ENCODE measurements around the gene PAPSS2. TPM values are rescaled to one million over a fixed set of nuclear protein-coding genes. Genes with fewer than 3 reads are reported as not detected.
"Not testable (repeated sequence)": the region's sequence is repeated elsewhere in the genome, so short reads cannot be mapped to it uniquely, and the experiment has no call there.

PAPSS2 gene
- total RNA-seq, 1 donor = 417 TPM

DNA sequence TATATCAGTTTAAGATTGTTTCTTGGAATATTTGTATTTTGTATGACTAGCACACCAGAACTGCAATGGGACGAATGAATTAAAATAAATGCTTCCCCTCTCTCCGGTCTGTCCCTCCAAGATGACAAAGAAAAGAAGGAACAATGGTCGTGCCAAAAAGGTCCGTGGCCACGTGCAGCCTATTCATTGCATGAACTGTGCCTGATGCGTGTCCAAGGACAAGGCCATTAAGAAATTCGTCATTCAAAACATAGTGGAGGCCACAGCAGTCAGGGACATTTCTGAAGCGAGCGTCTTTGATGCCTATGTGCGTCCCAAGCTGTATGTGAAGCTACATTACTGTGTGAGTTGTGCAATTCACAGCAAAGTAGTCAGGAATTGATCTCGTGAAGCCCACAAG is 17.2 kb upstream of the PAPSS2 start:
- TF ChIP-seq, protein P1, sequence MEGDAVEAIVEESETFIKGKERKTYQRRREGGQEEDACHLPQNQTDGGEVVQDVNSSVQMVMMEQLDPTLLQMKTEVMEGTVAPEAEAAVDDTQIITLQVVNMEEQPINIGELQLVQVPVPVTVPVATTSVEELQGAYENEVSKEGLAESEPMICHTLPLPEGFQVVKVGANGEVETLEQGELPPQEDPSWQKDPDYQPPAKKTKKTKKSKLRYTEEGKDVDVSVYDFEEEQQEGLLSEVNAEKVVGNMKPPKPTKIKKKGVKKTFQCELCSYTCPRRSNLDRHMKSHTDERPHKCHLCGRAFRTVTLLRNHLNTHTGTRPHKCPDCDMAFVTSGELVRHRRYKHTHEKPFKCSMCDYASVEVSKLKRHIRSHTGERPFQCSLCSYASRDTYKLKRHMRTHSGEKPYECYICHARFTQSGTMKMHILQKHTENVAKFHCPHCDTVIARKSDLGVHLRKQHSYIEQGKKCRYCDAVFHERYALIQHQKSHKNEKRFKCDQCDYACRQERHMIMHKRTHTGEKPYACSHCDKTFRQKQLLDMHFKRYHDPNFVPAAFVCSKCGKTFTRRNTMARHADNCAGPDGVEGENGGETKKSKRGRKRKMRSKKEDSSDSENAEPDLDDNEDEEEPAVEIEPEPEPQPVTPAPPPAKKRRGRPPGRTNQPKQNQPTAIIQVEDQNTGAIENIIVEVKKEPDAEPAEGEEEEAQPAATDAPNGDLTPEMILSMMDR (IDR thresholded peaks at IDR 0.05; ENCODE audit: insufficient read depth, low read depth, low read length) = no peak
- no peak for DNase-seq (ENCODE audit: low read depth)
- H3K4me3 ChIP-seq (ENCODE audit: low read depth, low read length) = no peak overlapping the region

DNA sequence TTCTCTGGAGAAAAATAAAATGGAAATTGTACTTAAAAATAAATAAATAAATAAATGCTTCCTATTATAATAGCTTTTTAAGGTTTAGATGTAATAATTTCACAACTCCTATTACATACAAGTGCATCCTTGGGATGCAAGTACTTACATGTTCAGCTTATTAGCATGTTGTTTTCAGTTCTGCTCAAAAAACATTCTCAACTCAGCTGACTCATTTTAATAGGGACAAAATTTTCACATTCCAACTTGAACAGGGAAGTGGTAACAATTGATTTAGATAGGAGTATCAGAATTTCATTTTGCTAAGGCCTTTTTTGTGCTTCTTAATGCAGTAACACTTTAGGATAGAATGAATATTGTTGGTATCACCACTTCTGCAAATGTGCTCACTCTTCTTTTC is 16.7 kb upstream of the PAPSS2 start:
- TF ChIP-seq, protein P1 (IDR thresholded peaks at IDR 0.05; ENCODE audit: insufficient read depth, low read depth, low read length) = no peak
- H3K4me3 ChIP-seq (ENCODE audit: low read depth, low read length) = no peak overlapping the region
- DNase-seq (ENCODE audit: low read depth) = no peak

DNA sequence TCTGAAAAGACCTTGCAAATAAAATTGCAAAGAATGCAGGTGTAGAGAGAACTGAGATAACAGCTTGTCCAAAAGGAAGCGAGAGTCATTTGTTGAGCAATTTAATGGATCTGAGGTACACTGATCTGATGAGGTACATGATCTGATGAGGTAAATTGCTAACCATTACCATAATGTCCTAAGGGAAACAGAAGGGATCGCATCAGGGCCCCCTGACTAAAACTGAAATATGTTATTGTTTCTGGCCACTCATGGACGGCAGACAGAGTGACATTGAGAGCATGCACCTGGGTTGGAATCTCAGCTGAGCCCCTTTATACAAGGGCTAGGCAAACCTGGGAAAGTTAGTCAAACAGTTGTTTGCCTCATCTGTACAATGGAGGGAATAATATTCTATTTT is 15.8 kb upstream of the PAPSS2 start:
- no peak for DNase-seq (ENCODE audit: low read depth)
- TF ChIP-seq, protein P1 (IDR thresholded peaks at IDR 0.05; ENCODE audit: insufficient read depth, low read depth, low read length) = no peak
- H3K4me3 ChIP-seq (ENCODE audit: low read depth, low read length) = no peak overlapping the region

DNA sequence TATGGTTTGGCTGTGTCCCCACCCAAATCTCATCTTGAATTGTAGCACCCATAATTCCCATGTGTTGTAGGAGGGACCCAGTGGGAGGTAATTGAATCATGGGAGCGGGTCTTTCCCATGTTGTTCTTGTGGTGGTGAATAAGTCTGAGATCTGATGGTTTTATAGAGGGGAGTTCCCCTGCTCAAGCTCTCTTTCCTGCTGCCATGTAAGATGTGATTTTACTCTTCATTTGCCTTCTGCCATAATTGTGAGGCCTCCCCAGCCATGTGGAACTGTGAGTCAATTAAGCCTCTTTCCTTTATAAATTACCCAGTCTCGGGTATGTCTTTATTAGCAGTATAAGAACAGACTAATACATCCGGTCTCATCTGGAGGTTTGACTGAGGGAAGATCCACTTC is 15.2 kb upstream of the PAPSS2 start:
- DNase-seq (ENCODE audit: low read depth) = not testable (repeated sequence)

DNA sequence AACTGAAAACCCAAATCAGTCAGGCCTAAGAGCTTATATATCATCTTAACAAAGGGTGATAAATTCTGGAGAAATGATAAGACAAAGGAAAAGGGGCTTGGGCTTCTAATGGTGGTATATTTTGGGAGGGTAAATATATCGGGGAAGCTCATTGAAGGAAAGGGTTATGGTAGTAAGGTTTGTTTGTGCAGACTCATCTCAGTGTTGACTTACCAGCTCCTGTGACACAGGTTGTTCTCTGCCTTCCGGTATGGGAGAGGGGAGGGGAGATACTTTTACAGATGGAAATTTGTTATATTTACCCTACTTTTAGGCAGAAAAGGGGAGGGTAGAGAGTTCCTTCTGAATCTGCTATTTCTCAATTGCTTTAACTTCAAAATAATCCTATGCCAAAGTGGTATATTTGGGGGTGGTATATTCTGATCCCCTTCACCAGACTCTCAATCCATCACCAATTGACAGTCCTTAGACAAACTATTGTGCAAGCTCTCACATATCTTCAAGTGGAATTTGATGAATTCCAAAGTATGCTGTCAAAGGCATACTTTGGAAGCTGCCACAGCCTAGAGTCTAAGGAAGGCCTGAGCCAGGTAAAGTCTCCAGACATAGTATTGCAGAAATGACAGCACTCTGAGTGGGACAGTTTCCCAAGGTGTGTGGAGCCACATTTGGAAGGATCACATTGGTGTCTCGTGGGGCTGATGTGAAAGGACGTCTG is 13.3 kb upstream of the PAPSS2 start:
- no peak for DNase-seq (ENCODE audit: low read depth)
- TF ChIP-seq, protein P1 (IDR thresholded peaks at IDR 0.05; ENCODE audit: insufficient read depth, low read depth, low read length) = no peak
- H3K4me3 ChIP-seq (ENCODE audit: low read depth, low read length) = no peak overlapping the region

More for the DNA sequence above, 15.2 kb upstream of the PAPSS2 start:
- H3K4me3 ChIP-seq (ENCODE audit: low read depth, low read length) = not testable (repeated sequence)

DNA sequence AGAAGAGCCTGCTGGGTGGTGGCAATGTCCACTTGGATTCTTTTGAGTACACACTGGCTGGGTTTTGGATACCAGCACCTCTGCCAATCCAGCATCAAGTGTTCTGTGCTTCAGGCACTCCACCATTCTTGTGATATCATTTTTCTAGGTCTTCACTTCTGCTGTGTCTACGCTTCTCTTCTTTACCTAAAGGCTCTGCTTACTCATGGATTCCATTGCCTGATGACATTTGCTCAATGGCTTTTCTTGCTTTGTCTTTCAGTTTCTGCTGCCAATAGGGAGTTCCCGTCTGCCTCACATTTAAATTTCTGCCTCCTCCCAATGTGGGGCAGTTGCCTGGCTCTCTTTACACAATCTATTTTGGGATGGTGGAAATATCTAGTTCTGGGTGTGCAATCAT is 12.7 kb upstream of the PAPSS2 start:
- H3K4me3 ChIP-seq (ENCODE audit: low read depth, low read length) = no peak overlapping the region
- TF ChIP-seq, protein P1 (IDR thresholded peaks at IDR 0.05; ENCODE audit: insufficient read depth, low read depth, low read length) = no peak
- DNase-seq (ENCODE audit: low read depth) = no peak

DNA sequence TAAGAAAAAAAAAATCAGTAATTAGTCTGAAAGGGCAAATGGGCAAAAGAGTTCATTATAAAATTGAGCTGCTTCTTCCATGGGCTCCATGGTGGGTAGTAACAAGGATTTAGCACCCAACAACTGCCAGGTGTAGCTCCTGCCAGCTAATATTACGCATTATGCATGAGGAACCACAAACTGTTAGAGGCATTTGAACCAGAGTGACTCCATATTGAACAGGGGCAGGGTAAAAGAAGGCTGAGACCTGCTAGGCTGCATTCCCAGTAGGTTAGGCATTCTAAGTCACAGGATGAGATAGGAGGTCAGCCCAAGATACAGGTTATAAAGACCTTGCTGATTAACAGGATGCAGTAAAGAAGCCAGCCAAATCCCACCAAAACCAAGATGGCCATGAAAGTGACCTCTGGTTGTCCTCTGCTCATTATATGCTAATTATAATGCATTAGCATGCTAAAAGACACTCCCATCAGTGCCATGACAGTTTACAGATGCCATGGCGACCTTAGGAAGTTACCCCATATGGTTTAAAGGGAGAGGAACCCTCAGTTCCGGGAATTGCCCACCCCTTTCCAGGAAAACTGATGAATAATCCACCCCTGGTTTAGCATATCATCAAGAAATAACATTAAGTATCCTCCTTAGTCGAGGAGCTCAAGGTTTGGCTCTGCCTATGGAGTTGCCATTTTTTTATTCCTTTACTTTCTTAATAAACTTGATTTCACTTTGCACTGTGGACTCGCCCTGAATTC is 8.7 kb upstream of the PAPSS2 start:
- TF ChIP-seq, protein P1 (IDR thresholded peaks at IDR 0.05; ENCODE audit: insufficient read depth, low read depth, low read length) = no peak
- no peak for DNase-seq (ENCODE audit: low read depth)
- no peak overlapping the region for H3K4me3 ChIP-seq (ENCODE audit: low read depth, low read length)
